ENCODE results near the gene MYO15A. TPM values are rescaled to one million over a fixed set of nuclear protein-coding genes. Genes with fewer than 3 reads are reported as not detected.

Gene MYO15A
- total RNA-seq, 2 experiments from 2014 or later, result 0.76 to 1.1 TPM

GRCh38 chr17:18115517-18115916 lies 7.0 kb downstream of the MYO15A start:
- intact Hi-C loops (cut with micrococcal nuclease), result no loop called here
- ChIA-PET POLR2A (no interaction called here), CTCF (no interaction called here)
- peaks cover 3% of the 10 kb centered on the region for H3K9me3 Mint-ChIP-seq
- no peak overlapping the region for H3K4me3 Mint-ChIP-seq
- TF ChIP-seq CTCF (IDR thresholded peaks at IDR 0.05), result no peak
- H3K27me3 Mint-ChIP-seq, result no peaks in the 10 kb centered on the region
- H3K36me3 Mint-ChIP-seq (ENCODE audit: low read depth), result no peaks in the 10 kb centered on the region
- DNase-seq (no peak), ATAC-seq (no peak)
- H3K27ac Mint-ChIP-seq, result no peak overlapping the region
- no peaks in the 10 kb centered on the region for H3K4me1 Mint-ChIP-seq (ENCODE audit: low read depth)

GRCh38 chr17:18116078-18116477 lies 7.5 kb downstream of the MYO15A start:
- ATAC-seq, result no peak
- Mint-ChIP-seq H3K36me3 (ENCODE audit: low read depth) (no peaks in the 10 kb centered on the region), H3K9me3 (peaks cover 3% of the 10 kb centered on the region), H3K27me3 (no peaks in the 10 kb centered on the region), H3K4me3 (no peak overlapping the region), H3K27ac (no peak overlapping the region), H3K4me1 (ENCODE audit: low read depth) (no peaks in the 10 kb centered on the region)
- no peak for TF ChIP-seq CTCF (IDR thresholded peaks at IDR 0.05)
- no peak for DNase-seq
- CTCF ChIA-PET, result no interaction called here
- intact Hi-C loops (cut with micrococcal nuclease), result no loop called here
- POLR2A ChIA-PET, result no interaction called here

GRCh38 chr17:18117533-18117932 lies 9.0 kb downstream of the MYO15A start:
- no peak for DNase-seq
- Mint-ChIP-seq H3K4me3 (no peak overlapping the region), H3K27ac (no peak overlapping the region), H3K27me3 (no peaks in the 10 kb centered on the region), H3K4me1 (ENCODE audit: low read depth) (no peaks in the 10 kb centered on the region), H3K9me3 (peaks cover 3% of the 10 kb centered on the region), H3K36me3 (ENCODE audit: low read depth) (no peaks in the 10 kb centered on the region)
- ChIA-PET CTCF (interaction anchor here (0.9 kb wide), 1 partner anchor 24 kb away, joined by 3 read pairs; no protein-coding TSS in a partner anchor), POLR2A (interaction anchor here (1.0 kb wide), 1 partner anchor 15 kb away, joined by 3 read pairs; no protein-coding TSS in a partner anchor)
- TF ChIP-seq CTCF (IDR thresholded peaks at IDR 0.05), result no peak
- intact Hi-C loops (cut with micrococcal nuclease), result no loop called here
- no peak for ATAC-seq

- intact Hi-C loops (cut with micrococcal nuclease), result no loop called here
- Mint-ChIP-seq H3K27ac (no peak overlapping the region), H3K4me1 (ENCODE audit: low read depth) (no peaks in the 10 kb centered on the region), H3K27me3 (no peaks in the 10 kb centered on the region), H3K36me3 (ENCODE audit: low read depth) (no peaks in the 10 kb centered on the region), H3K9me3 (peaks cover 3% of the 10 kb centered on the region), H3K4me3 (no peak overlapping the region)
- ATAC-seq (no peak), DNase-seq (no peak)
- CTCF ChIA-PET, result interaction anchor here (0.9 kb wide), 1 partner anchor 23 kb away, joined by 3 read pairs; no protein-coding TSS in a partner anchor
- no peak for TF ChIP-seq CTCF (IDR thresholded peaks at IDR 0.05)
- POLR2A ChIA-PET, result interaction anchor here (1.0 kb wide), 1 partner anchor 15 kb away, joined by 3 read pairs; no protein-coding TSS in a partner anchor
These were observed 9.7 kb downstream of the MYO15A start for GRCh38 chr17:18117982-18118975.

- TF ChIP-seq CTCF (IDR thresholded peaks at IDR 0.05), result no peak
- H3K9me3 Mint-ChIP-seq, result peaks cover 3% of the 10 kb centered on the region
- no peak overlapping the region for H3K27ac Mint-ChIP-seq
- no peak for ATAC-seq
- intact Hi-C loops (cut with micrococcal nuclease), result no loop called here
- no peaks in the 10 kb centered on the region for H3K27me3 Mint-ChIP-seq
- no peak overlapping the region for H3K4me3 Mint-ChIP-seq
- H3K4me1 Mint-ChIP-seq (ENCODE audit: low read depth), result no peaks in the 10 kb centered on the region
- ChIA-PET CTCF (no interaction called here), POLR2A (no interaction called here)
- no peak for DNase-seq
- H3K36me3 Mint-ChIP-seq (ENCODE audit: low read depth), result no peaks in the 10 kb centered on the region
These were observed 10.7 kb downstream of the MYO15A start for GRCh38 chr17:18119166-18119745.
